GM18508 (cell line): Measurements from ENCODE around the gene ATP2C1.
A peak's percentile ranks its signal among the peaks of the same experiment; 100 is the strongest.

Experiments used
- ATAC-seq: cut with Tn5 transposase; IDR thresholded peaks from one replicate; pipeline ENCODE4 v1.9.1; 2021; ENCODE audit warnings: moderate number of reproducible peaks; ENCODE audit not compliant: insufficient read depth, unreplicated experiment

The ATP2C1 gene

DNA sequence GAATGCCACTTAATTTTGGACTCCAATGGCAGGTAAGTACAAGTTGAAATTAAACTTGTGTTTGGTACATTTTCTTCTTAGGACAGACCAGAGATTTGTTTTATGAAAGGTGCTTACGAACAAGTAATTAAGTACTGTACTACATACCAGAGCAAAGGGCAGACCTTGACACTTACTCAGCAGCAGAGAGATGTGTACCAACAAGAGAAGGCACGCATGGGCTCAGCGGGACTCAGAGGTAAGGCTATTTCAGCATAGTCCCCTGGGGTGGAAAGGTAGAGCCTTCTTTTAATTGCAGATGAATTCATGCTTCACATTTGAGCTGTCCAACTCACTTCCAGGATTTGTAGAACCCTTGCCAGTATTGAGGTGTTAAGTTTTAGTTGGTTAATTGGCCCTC is 81.4 kb downstream of the ATP2C1 start:
- ATAC-seq: no peak

DNA sequence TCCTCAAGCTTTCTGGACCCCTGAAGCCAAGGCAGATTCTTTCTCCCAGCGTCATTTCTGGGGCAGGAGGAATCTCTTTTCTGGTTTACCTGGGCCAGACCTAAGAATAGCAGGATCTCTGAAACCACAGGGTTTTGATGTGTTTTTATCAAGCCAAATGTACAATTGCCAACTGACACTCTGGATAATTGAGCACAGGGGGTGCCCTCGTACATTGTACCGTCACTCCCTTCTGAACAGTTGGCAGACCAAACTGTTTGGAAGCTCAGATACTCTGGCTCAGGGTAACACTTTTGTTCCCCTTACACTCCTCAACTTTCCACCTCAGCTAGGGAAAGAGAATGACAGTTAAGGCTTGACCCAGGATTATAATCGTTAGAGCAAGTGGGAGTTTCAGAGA is 82.8 kb downstream of the ATP2C1 start:
- no peak for ATAC-seq

DNA sequence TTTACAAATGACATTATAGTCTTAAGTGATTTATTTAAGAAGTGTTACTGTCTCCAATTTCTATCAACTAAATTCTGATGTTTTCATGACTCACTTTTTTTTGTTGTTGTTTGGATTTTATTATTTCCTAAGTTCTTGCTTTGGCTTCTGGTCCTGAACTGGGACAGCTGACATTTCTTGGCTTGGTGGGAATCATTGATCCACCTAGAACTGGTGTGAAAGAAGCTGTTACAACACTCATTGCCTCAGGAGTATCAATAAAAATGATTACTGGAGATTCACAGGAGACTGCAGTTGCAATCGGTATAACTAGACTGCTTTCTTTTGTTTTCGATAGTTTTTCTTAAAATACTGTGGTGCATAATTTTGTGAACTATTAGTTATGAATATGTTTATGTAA is 85.2 kb downstream of the ATP2C1 start:
- ATAC-seq: no peak

DNA sequence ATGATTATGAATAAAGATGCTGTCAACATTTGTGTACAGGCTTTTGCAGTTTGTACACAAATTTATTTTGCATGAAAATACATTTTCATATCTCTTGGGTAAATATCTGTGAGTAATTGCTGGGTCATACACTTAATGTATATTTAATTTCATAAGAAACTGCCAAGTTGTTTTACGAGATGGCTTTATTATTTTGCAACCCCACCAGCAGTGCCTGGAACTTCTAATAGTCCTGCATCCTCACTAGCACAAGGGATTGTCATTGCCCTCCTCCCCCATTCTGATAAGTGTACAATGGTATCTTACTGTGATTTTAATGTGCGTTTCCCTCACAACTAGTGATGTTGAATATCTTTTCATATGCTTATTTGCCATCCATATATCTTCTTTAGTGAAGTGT is 87.6 kb downstream of the ATP2C1 start:
- no peak for ATAC-seq

DNA sequence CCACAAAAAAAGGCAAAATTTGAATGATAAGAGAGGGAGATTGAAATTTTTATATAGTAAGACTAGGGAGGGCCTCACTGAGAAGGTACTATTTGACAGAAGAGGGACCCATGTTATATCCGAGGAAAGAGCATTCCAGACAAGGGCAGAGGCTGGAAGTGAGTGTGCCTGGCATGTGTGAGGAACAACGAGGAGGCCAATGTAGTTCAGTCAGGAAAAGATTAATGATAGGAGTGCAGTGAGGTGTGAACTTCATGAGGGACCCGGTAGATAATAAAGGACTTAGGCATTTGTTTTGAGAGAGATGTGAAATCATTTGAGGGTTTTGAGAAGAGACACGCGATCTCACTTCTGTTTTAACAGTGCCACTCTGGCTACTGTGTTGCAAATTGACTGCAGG is 96.4 kb downstream of the ATP2C1 start:
- ATAC-seq: no peak

DNA sequence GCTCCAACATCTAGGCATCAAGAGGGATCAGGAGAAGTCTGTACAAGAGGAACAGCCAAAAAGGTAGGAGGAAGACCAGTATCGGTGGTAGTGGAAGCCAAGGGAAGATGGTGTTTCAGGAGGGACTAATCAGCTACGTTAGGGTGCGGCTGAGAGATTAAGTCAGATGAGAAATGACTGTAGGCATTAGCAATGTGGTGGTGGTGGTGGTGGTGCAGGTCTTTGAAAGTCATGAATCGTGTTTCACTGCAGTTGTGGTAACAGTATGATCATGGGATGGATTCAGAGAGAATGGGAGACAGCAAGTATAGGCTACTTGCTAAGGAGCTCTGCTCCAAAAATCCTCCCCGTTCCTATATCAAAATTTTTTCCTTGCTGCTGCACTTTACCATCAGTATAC is 97.2 kb downstream of the ATP2C1 start:
- no peak for ATAC-seq

DNA sequence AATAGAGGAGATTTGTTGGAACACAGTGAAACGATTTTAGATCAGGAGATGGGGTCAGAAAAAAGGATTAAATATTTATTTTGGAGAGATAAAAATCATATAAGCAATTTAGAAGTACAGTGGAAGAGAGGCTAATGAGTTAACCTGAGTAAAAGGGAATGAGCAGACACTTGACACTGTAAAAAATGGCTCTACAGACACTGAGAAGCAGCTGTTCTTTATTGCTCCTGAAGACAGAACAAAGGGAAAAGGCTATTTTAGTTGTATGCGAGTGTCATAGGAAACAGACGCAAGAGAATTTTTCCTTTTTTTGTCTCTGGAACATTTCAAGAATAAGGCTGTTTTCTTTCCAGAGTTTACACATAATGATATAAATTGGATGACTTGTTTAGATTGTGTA is 98.5 kb downstream of the ATP2C1 start:
- no peak for ATAC-seq

DNA sequence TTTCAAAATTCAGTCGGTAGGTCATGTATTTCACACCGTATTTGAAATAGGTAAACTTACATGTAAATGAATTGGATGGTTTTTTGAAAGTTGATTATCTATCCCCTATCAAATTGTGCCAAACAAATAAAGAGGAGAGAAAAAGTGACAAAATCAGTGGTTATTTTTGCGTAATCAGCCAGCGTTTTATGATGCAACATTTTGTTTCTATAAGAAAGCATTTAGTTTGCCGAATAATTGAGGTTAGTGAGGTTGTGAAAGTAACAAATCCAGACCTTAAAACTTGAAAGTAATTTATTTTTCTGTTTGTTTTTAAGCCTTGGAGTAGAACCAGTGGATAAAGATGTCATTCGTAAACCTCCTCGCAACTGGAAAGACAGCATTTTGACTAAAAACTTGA is 103.4 kb downstream of the ATP2C1 start:
- no peak for ATAC-seq

DNA sequence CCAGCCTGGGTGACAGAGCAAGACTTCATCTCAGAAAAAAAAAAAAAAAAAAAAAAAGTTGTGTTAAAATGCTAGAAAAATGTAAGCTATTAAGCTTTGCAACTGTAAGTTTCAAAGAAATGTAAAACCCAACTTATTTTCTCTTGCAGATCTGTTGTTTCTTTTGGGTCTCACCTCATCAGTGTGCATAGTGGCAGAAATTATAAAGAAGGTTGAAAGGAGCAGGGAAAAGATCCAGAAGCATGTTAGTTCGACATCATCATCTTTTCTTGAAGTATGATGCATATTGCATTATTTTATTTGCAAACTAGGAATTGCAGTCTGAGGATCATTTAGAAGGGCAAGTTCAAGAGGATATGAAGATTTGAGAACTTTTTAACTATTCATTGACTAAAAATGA is 107.2 kb downstream of the ATP2C1 start:
- ATAC-seq: no peak

DNA sequence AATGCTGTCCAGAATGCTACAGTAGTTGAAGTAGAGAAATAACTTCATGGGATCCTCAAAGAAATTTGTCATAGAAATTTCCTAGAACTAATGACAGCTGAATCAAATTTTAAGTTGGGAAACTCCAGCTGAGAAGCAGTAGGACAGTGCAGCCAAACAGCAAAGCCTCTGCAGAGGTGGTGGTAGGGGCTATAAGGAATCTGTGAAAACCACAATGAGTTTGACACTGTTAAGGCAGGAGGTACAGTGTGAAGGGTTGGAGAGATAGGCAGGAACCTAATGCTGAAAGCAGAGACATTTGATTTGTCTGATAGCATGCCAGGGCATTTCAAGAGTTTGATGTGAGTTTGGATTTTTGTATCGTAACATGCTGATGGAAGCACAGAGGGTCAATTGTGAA is 110.7 kb downstream of the ATP2C1 start:
- ATAC-seq: no peak

DNA sequence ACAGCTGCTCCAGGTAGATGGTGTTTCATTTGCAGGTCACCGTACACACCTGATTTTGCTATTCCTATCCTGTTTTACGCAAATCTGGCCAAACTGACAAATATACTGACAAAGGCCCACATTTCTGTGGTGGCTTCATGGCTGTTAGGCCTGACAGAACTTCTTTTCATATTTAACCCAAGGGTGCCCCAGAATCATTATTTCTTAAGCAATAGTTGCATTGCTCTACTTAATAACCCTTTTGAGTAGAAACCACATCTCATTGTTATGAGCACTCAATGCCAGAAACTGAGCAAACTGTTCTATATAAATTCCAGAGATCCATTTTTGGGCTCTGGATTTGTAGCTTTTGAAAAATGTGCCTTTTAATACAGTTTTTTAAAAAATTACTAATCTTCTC is 113.4 kb downstream of the ATP2C1 start:
- no peak for ATAC-seq

DNA sequence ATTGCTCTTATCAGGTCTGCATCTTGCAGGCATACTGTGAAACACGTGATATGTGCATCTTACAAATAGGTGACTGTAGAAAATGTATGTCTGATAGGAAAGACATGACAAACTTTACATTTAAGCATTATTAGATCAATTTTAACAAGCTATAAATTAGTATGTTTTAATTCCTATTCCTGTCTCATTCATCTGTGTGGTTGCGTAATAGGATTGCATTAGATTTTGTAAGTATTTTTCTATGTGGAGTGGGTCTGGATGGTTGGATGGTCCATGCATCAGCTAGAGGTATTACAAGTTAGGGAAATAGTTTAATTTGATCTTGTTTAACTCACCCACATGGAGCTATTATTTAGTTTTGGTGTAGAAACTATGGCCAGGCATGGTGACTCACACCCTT is 113.9 kb downstream of the ATP2C1 start:
- ATAC-seq: no peak

DNA sequence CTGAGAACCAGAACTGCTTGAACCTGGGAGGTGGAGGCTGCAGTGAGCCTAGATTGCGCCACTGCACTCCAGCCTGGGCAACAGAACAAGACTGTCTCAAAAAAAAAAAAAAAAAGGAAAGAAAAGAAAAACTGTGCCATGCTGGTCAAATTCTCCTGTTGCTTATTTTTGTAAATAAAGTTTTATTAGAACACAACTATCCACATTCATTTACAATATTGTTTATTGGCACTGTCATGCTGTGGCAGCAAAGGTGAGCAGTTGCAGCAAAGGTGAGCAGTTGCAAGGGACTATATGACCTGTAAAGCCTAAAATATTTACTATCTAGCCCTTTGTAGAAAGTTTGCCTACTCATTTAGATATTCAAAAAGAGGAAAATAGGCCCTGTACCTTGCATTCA is 114.4 kb downstream of the ATP2C1 start:
- ATAC-seq: no peak

DNA sequence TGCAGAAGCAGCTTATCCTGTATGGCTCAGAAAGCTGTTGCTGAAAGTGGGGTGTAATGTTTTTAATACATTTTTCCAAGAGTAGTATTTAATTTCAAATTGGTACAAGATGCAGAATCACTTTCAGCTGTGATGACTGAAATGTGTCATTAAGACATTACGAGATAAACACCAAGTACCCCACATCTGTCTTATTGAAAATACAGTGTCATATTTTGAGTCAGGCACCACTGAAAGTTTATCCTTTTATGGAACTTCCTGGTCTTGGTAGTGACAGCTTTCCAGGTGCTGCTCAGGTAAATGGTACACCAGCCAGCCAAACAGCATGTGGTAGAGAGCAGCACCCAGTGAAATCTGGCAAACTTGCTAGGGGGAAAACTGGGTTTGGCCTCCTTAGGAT is 115.8 kb downstream of the ATP2C1 start:
- ATAC-seq: no peak

DNA sequence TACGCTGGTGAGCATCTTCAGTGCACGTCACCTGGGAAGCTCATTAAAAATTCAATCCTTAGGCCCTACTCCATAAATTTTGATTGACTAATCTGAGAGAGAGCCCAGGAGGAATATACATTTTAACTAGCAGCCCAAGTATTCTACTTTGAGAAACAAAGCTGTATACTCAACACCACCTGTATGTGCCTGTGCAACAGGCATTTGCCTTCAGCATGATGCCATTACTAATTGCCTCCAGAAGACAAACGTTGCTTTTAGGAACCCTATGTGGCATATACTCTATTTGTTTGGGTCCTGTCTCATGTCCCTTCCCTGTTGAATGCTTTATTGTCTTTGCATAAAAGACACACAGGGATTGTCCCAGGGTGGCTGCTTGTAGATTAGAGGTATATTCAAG is 125.1 kb downstream of the ATP2C1 start:
- no peak for ATAC-seq

DNA sequence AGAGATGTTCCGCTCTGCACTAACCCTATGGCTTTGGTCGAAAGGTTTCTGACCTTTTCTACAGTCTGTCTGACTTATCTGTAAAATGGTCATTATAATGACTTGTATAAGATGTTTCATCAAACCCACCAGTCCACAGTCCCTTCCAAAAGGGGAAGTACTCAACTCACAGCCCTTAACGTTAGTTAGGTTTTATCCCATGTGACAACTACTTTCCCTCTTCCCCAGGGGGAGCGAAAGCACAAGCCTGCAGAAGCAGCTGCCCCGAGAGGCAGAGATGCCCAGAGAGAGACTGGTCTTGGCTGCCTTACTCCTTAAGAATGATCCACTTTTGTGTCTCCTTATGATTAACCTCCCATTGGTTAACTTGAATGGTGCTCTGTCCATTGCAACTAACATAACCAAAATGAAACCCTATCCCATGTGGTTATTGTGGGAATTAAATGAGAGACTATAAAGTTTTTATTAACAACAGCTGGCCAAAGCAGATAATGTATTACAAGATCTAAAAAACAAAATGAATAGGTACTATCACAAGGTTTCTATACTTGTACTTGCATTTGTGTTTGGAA is 126.3 kb downstream of the ATP2C1 start:
- ATAC-seq: no peak

DNA sequence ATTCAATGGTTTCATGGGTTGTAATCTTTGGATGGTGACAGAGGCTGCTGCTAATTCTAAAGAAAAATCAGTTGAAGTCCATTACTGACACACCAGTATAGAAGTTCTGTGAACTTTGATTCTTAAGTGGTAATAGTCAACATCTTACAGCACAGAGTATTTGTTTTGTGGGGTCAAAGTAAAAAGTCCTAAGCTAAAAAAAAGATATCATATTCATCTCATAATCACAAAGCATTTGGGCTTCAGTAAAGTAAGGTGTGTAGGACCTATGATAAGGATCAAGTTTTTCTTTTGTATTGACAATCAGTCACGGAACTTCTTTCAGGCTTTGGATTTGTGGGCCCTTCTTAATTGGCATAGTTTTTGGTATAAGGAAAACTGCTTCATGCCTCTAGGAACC is 131.7 kb downstream of the ATP2C1 start:
- no peak for ATAC-seq

DNA sequence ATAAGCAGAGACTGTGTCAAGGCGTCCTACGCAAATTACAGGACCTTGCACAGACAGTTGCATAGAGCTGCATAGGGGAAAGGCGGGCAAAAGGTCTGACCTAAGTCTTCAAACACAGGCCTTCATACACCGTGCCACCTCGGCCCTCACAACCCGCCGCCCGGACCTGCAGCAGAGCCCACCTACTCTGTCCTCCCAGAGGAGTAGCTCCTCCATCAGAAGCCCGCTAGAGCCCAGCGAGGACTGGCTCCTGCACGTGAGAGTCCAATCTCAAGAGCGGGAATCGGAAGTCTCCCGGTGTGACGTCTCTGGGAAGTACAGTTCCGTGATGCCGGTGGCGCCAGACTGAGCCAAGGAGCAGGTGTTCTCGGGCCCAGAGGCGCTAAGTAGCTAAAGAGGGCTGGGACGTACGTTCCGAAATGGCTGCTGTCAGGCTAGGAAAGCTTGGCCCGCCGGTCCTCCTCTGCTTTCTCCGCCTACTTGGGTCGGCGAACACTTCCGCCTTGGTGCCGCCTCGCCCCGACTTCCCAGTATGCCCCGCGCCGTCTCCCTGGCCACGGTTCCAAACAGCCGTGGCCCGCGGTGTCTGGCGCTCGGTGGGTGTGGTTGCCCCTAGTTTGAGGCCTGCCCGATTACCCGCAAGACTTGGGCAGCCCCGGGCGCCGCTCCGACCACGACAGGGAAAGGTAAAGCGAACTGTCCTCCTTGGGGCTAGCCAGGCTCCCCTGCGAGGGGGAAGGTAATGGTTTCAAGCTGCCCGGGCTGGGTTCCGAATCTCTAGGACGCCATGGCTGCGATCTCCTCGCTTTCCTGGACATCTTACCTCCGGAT is 132.7 kb downstream of the ATP2C1 start, which contains the start of the genes ASTE1 and NEK11:
TSS of gene ASTE1 (minus strand) at position 505 of the 831 bp plus-strand sequence. CDS start 1,519 bp downstream, outside the sequence.
TSS of gene NEK11 (plus strand) at position 557 of the 831 bp plus-strand sequence. CDS start 2,832 bp downstream, outside the sequence.
- ATAC-seq: peak; percentile 85

DNA sequence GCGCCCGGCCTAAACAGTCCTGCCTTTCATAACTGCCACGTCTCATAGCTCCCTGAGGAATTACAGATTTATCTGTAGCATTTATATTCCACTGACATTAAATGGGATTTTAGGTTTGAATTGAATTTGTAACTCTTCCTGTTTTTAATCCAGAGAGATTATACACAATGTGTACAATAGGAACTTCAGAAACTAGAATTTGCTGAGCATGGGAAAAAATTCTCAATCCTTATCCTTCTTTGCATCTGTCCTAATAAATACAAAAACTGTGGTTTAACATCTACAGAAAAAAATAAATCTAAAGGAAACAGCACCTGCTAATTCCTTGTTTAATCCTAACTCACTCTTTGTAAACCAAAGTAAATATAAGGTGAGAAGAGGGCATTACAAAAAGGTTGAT is 135.0 kb downstream of the ATP2C1 start:
- ATAC-seq: no peak

DNA sequence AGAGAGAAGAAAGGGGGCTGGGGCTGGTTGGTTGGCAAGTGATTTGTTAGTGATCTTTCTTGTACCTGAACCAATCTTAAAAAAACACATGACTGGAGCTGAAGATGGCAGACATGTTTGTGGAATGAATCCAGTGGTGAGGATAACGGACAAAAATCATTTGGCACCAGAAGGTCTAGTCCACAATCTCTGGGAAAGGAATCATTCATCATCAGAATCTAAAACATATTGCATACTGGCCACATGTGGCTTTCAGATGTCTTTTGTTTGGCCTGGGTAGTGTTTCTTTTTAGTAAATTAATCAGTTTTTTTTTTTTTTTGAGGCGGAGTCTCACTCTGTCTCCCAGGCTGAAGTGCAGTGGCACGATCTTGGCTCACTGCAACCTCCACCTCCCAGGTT is 137.8 kb downstream of the ATP2C1 start:
- no peak for ATAC-seq

DNA sequence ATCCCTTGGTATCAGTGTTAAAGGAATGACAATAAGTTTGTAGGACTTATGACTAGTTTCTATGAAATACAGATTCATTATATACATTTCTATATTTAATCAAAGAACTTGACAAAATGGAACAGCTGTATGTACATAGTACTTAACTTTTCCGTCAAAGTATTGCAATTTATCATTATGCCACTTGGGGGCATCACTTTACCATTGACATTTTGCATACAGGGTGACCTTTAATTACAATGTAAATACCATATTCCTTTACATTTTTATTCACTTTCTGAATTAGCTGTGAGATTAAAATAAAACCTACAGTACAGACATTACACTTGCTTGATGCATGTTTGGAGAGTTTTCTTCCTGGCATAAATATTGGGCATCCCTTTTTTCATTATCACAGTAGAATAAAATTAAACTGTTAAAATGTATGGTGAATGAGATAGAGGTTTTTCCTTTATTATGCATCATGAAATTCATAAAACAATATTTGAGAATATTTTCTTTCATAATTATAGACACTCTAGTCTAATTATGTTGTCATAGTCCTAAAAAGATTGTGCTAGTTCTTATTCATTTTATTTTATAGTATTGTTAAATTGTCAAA is 139.7 kb downstream of the ATP2C1 start:
- ATAC-seq: peak; percentile 50
